Measurements from ENCODE around the gene HIF3A. TPM values are rescaled to one million over a fixed set of nuclear protein-coding genes. Genes with fewer than 3 reads are reported as not detected.

HIF3A gene
- polyA plus RNA-seq, 1 donor (not counting 4 experiments of a cell fraction or from before 2014, with no cell fraction given) = 0.01 TPM

- no peak for DNase-seq (ENCODE audit: low read depth, low spot score)
- H3K4me1 ChIP-seq (ENCODE audit: control insufficient read depth, extremely low read depth, insufficient read depth, low read length) = no peaks in the 10 kb centered on the region
- H3K36me3 ChIP-seq (ENCODE audit: control insufficient read depth in 2 of 2, extremely low read depth in 1 of 2, insufficient read depth in 2 of 2, low read length in 2 of 2) = peaks cover 9 to 11% of the 10 kb centered on the region in 2 experiments
- no peak overlapping the region for H2AFZ ChIP-seq (ENCODE audit: control insufficient read depth, low read length)
- peaks cover 2% of the 10 kb centered on the region for H3K79me2 ChIP-seq (ENCODE audit: control insufficient read depth, insufficient read depth, low read length)
- FAIRE-seq = no peak
- H3K9me3 ChIP-seq (ENCODE audit: control insufficient read depth, low read depth, low read length) = no peaks in the 10 kb centered on the region
- dilution Hi-C loops (cut with MboI; ENCODE audit: extremely low pct_ligation_motif_present, low sequenced_read_pairs) = no loop called here
- no peak overlapping the region for H3K9ac ChIP-seq (ENCODE audit: control insufficient read depth, extremely low read depth, insufficient read depth, low read length)
- H3K27me3 ChIP-seq (ENCODE audit: control insufficient read depth, extremely low read depth, insufficient read depth, low read length) = no peaks in the 10 kb centered on the region
- H3K9me1 ChIP-seq (ENCODE audit: control insufficient read depth, extremely low read depth, insufficient read depth, low read length) = no peaks in the 10 kb centered on the region
- no peaks in the 10 kb centered on the region for H4K20me1 ChIP-seq (ENCODE audit: control insufficient read depth, extremely low read depth, insufficient read depth, low read length)
- TF ChIP-seq, protein P1, sequence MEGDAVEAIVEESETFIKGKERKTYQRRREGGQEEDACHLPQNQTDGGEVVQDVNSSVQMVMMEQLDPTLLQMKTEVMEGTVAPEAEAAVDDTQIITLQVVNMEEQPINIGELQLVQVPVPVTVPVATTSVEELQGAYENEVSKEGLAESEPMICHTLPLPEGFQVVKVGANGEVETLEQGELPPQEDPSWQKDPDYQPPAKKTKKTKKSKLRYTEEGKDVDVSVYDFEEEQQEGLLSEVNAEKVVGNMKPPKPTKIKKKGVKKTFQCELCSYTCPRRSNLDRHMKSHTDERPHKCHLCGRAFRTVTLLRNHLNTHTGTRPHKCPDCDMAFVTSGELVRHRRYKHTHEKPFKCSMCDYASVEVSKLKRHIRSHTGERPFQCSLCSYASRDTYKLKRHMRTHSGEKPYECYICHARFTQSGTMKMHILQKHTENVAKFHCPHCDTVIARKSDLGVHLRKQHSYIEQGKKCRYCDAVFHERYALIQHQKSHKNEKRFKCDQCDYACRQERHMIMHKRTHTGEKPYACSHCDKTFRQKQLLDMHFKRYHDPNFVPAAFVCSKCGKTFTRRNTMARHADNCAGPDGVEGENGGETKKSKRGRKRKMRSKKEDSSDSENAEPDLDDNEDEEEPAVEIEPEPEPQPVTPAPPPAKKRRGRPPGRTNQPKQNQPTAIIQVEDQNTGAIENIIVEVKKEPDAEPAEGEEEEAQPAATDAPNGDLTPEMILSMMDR (optimal IDR thresholded peaks at IDR 0.05 in 1 of 3, IDR thresholded peaks at IDR 0.05 in 1 of 3, conservative IDR thresholded peaks at IDR 0.05 in 1 of 3; ENCODE audit: extremely low read depth in 1 of 3, insufficient read depth in 2 of 3, low read length in 3 of 3) = no peak
- no peak for TF ChIP-seq EZH2 (IDR thresholded peaks at IDR 0.05; ENCODE audit: low read length)
- no peak overlapping the region for H3K4me3 ChIP-seq (ENCODE audit: control insufficient read depth in 2 of 3, extremely low read depth in 1 of 3, insufficient read depth in 2 of 3, low read depth in 1 of 3, low read length in 3 of 3)
- no peak overlapping the region for H3K4me2 ChIP-seq (ENCODE audit: control insufficient read depth, extremely low read depth, insufficient read depth, low read depth, low read length)
- H3K27ac ChIP-seq (ENCODE audit: control insufficient read depth, insufficient read depth, low read length) = no peak overlapping the region
These were observed 85.0 kb downstream of the HIF3A start for GRCh38 chr19:46381756-46382345.

DNA sequence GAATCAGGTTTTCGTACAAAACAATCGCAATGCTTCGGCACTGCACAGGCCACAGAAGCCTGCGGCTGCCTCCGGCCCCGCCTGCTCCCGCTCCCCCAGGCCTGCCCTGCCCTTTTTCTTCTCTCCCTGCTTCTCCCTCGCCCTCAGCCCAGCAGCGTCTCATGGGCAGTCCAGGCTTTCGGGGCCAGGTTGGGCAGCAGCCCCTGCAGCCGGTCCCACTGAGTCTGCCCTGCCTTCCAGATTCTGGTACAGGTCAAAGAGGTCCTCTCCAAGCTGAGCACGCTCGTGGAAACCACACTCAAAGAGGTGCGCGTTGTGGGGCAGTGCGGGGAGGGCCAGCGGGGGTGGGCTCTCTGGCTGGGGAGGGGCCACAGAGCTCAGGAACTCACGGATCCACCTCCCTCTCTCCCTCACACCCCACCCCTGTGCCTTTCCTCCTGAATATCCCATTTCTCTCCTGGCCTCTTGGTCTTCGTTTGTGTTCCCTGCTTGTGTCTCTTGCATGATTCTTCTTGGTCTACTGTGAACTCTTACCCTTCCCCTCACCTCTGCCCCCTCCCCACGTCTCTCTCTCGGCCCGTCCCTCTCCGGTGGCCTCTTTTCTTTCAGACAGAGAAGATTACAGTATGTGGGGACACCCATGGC lies 86.5 kb downstream of the HIF3A start:
- no peak for TF ChIP-seq EZH2 (IDR thresholded peaks at IDR 0.05; ENCODE audit: low read length)
- peaks cover 20 to 23% of the 10 kb centered on the region in 2 experiments for H3K36me3 ChIP-seq (ENCODE audit: control insufficient read depth in 2 of 2, extremely low read depth in 1 of 2, insufficient read depth in 2 of 2, low read length in 2 of 2)
- FAIRE-seq = no peak

More for the DNA sequence above, 86.5 kb downstream of the HIF3A start:
- Histone ChIP-seq H3K79me2 (ENCODE audit: control insufficient read depth, insufficient read depth, low read length) (peaks cover 2% of the 10 kb centered on the region), H3K4me2 (ENCODE audit: control insufficient read depth, extremely low read depth, insufficient read depth, low read depth, low read length) (no peak overlapping the region), H3K4me3 (ENCODE audit: control insufficient read depth in 2 of 3, extremely low read depth in 1 of 3, insufficient read depth in 2 of 3, low read depth in 1 of 3, low read length in 3 of 3) (no peak overlapping the region), H3K9ac (ENCODE audit: control insufficient read depth, extremely low read depth, insufficient read depth, low read length) (no peak overlapping the region), H3K27me3 (ENCODE audit: control insufficient read depth, extremely low read depth, insufficient read depth, low read length) (no peaks in the 10 kb centered on the region), H2AFZ (ENCODE audit: control insufficient read depth, low read length) (no peak overlapping the region), H3K27ac (ENCODE audit: control insufficient read depth, insufficient read depth, low read length) (no peak overlapping the region), H3K9me3 (ENCODE audit: control insufficient read depth, low read depth, low read length) (no peaks in the 10 kb centered on the region), H3K4me1 (ENCODE audit: control insufficient read depth, extremely low read depth, insufficient read depth, low read length) (no peaks in the 10 kb centered on the region), H3K9me1 (ENCODE audit: control insufficient read depth, extremely low read depth, insufficient read depth, low read length) (no peaks in the 10 kb centered on the region), H4K20me1 (ENCODE audit: control insufficient read depth, extremely low read depth, insufficient read depth, low read length) (no peaks in the 10 kb centered on the region)
- DNase-seq (ENCODE audit: low read depth, low spot score) = no peak
- dilution Hi-C loops (cut with MboI; ENCODE audit: extremely low pct_ligation_motif_present, low sequenced_read_pairs) = no loop called here

All from keratinocyte (primary cell).